ENCODE data around the gene TLE3. TPM values are rescaled to one million over a fixed set of nuclear protein-coding genes. Genes with fewer than 3 reads are reported as not detected.
A peak's percentile ranks its signal among the peaks of the same experiment; 100 is the strongest.
"Not testable (repeated sequence)": the region's sequence is repeated elsewhere in the genome, so short reads cannot be mapped to it uniquely, and the experiment has no call there.

Gene TLE3
- polyA plus RNA-seq (ENCODE audit: insufficient read length in 4 of 4) = 10 to 100 TPM; 30.9 to 51.6 (median 39.8) TPM

- DNase-seq (ENCODE audit: low read depth in 4 of 4, low spot score in 2 of 4) = peak; percentile 91 to 98 (median 93)
These were observed at the start of gene TLE3 for GRCh38 chr15:70097321-70098152. Gene TLE3 (minus strand): TSS chr15:70097917. CDS start chr15:70096798, 1,119 bp downstream.

DNA sequence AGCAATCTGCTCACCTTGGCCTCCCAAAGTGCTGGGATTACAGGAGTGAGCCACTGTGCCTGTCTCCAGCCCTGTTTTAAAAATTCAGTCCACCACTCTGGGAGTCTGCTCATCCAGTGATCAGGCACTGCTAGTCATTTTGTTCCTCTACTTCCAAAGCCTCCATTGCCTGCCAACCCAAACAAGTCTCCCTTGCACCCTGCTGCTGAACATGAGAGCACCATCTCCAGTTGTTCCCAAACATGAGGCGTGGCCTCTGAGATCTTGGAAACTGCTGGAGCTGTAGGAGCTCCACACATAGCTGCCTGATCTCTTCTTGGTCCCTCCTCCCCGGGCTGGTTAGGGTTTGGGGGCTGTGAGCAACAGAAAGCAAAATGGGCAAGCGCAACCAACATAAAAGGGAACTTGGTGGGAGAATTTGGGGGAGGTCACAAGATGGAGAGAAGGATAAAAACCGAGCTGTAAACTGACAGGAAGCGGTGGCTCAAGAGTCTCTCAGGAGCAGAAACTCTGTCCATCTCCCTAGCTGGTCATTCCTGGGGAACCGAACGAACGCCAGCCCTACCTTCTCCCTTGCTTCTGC is 49.6 kb upstream of the TLE3 start:
- no peak for DNase-seq (ENCODE audit: low read depth in 4 of 4, low spot score in 2 of 4)

DNA sequence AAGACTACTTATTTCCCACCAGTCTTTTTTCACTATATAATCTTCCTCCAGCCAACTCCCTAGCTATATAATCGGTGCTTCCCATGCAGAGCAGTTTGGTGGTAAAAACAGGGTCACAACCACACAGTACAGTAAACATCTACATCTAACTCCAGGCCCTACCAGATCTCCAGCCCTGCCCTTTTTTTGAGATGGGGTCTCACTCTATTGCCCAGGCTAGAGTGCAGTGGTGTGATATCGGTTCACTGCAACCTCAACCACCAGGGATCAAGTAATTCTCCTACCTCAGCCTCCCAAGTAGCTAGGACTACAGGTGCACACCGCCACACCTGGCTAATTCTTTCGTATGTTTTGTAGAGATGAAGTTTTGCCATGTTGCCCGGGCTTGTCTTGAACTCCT is 49.1 kb upstream of the TLE3 start:
- DNase-seq (ENCODE audit: low read depth in 4 of 4, low spot score in 2 of 4) = no peak

DNA sequence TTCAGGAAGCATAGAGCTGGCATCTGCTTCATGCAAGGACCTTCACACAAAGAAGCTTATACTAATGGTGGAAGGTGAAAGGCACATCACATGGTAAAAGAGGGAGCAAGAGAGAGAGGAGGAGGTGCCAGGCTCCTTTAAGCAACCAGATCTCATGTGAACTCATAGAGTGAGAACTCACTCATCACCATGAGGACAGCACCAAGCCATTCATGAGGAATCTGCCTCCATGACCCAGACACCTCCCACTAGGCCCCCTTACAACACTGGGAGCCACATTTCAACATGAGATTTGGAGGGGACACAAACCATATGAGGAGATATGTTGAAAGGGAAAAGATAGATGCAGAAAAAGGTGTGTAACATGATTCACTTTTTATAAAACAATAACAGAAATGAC is 48.4 kb upstream of the TLE3 start:
- DNase-seq (ENCODE audit: low read depth in 4 of 4, low spot score in 2 of 4) = no peak

DNA sequence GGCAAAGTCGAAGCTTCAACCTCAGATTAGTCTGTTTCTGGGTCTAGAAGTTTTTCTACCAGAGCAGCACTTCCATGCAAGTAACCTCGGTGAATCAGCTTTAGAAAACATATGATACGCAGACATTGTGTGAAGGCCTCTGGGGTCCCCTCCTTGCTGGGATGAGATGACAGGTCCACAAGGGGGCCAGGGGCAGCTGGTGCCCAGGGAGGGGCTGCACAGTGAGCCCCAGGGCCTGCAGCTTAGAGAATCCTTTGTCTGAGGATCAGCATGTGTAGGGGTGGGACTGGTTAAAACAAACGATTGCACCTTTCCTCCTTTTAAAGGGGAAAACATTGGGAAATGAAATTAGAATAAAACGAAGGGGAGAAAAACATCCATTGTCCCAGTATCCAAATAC is 47.5 kb upstream of the TLE3 start:
- no peak for DNase-seq (ENCODE audit: low read depth in 4 of 4, low spot score in 2 of 4)

DNA sequence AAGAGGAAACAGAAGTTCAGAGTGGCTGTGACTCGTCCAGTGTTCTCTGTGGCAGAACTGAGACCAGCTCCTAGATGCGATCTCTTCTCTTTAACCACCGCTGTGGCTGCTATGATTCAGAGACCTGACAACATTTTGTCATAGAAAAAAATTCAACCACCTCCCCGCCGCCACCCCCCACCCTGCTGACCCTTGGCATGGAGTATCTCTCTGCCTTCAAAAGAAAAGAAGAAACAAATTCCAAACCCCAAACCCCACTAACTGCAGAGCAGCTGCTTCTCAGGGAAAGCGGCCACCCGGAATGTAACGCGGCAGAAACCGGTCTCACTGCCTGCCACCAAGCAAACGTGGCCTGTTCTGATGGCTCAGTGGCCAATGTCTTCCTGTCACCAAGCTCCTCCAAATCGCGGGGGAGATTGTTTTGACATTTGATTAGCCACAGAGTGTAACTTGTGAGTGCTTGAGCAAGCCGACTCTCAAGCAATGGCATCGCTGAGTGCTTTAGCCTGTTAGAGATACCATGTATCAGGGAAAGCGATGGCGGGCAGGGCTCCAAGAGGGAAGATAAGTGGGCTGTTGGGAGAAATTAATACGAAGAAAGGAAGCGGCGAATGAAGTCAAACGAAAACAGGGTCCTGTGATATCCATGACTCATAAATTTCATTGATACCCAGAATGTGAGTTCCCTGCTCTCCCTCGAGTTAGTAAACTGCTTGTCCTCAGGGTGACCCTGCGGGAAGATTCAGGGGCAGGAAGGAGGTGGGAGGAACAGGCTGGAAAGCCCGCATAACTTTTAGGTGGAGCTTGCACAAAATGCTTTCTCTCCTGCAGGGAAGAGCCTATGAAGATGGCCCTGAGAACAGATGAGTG is 44.8 kb upstream of the TLE3 start:
- DNase-seq (ENCODE audit: low read depth in 4 of 4, low spot score in 2 of 4) = no peak

DNA sequence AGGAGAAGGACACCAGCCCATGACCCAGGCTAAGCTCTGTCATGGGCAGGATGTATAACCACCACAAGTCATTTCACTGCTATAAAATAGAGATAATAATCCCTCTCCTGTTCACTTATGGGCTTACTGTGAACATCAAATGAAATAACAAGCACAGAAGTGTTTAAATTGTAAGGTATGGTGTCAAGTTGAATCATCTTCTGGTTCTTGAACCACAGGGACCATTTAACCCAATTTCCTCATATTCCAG is 44.3 kb upstream of the TLE3 start:
- DNase-seq (ENCODE audit: low read depth in 4 of 4, low spot score in 2 of 4) = no peak

DNA sequence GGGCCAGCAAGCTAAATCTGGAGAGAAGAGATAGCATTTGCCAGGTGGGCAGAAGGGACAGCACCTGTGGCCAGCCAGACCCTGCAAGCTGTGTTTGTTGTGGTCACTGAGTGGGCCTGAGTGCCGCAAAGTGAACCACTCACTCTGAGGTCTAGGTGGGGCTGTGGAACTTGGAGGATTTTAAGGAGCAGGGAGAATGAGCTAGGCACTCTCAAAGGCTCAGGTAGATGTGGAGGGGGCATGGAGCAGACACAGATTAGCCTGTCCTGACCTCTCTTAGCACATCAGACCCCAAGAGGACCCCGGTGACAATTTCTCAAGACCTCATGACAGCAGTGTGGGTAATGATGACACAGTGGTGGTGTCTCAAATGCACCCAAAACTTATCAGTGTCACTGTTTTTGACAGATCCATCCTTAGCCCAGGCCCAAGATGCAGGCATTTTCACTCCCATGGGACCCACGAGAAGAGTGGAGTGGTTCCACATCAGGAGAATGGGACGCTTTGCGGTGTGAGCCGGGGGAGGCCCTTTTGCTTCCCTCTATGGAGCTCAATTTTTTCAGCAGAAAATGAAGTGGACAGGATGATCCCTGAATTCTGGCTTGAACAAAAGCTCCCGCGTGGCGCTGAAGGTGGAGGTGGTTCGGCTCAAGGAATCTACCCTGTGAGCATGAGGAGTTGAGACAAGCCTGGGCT is 43.8 kb upstream of the TLE3 start:
- DNase-seq (ENCODE audit: low read depth in 4 of 4, low spot score in 2 of 4) = no peak

DNA sequence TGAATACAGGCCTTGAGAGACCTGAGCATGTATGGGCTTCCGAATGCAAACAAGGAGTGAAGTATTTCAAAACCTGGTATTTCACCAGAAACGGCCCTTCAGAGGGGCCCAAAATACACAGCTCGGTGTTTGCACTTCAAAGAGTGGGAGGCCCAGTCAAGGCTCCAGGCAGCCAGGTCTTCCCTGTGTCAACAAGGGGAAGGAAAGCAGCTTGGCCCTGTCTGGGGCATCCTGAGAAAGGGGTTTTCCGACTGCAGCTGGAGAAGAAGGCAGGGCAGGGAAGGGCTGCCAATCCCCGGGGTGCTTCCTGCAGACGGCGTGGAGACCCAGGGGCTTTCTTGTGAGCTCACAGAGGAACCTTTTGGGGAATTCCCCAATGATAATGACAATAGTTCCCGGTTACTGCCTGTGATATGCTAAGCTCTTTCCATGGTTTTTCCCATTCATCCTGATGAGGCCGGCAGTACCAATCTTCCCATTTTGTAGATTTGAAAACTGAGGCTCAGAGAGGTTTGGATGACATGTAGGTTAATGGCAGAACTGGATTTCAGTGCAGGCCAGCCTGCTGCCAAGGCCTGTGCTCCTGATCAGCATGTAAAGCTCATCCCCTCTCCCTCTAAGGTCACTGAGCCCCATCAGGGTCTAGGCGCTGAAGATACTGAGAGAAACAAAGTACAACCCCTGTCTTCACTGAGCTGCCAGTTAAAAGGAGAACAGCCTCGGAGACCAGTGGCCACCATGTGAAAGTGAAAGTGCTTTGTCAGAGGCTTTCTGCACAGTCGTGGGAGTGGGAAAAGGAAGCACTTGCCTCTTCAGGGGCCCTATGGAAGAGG is 43.0 kb upstream of the TLE3 start:
- no peak for DNase-seq (ENCODE audit: low read depth in 4 of 4, low spot score in 2 of 4)

DNA sequence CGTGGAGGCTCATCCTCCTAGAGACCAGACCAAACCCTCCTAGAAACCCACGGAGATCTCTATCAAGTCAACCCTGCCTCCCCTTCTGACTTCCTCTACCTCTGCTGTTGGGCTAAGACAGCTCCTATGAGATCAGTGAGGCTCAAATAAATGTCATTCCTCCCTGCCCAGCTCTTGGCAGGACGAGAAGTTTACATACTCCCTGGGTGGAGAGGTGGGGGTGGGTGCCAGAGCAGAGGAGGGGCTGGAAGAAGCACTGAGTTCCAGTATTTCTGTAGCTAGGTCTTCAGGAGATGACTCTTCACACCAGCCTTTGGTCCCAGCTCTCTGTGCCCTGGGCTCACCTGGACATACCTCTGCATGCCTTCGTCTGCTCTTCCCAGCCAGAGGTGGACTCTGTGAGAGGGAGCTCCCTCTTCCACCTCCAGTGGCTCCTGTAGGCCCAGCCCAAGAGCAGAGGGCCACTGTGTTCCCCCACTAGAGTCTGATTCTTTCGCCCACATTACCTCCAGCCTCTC is 42.4 kb upstream of the TLE3 start:
- no peak for DNase-seq (ENCODE audit: low read depth in 4 of 4, low spot score in 2 of 4)

DNA sequence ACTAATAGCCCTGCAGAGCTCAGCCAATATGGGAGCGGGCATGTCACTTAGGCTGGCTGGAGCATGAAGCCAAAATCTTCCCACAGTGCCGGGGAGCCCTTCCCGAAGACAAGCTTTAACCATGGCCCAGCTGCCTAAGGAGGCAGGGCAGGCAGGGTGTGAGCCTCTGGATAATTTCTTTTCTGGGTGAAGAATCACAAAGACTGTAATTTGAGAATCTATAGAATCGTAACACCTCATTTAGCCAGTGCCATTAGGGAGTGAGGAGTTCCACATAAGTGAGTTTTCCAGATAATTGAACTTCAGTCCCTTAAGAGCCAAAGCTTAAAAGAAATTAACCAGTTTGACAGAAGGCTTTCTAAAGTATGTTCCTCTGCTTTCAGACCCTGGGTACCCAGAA is 40.2 kb upstream of the TLE3 start:
- no peak for DNase-seq (ENCODE audit: low read depth in 4 of 4, low spot score in 2 of 4)

- not testable (repeated sequence) for DNase-seq (ENCODE audit: low read depth in 4 of 4, low spot score in 2 of 4)
These were observed 39.3 kb upstream of the TLE3 start for GRCh38 chr15:70137021-70137420.

DNA sequence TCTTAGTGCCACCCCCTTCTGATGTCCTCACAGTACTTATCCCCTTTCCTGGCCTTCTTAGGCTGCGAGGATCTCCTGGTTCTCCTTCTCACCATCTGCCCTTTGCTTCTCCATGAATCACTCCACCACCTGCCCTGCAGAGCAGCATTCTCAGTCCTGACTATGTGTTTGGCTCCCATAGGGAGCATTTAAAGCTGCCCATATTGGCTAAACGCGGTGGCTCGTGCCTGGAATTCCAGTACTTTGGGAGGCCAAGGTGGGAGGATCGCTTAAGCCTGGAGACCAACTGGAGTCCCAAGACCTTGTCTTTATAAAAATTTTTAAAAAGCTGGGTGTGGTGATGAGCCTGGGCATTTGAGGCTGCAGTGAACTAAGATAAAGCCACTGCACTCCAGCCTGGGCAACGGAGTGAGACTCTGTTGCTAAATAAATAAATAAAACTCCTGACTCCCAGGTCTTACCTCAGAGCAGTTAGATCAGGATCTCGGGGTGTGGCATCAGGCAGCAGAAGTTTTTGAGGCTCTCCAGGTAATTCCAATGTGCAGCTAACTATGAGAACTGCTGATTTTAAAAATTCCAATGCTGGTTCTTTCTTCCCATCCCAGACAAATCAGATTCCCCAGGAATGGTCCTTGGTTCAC is 36.2 kb upstream of the TLE3 start:
- no peak for DNase-seq (ENCODE audit: low read depth in 4 of 4, low spot score in 2 of 4)

DNA sequence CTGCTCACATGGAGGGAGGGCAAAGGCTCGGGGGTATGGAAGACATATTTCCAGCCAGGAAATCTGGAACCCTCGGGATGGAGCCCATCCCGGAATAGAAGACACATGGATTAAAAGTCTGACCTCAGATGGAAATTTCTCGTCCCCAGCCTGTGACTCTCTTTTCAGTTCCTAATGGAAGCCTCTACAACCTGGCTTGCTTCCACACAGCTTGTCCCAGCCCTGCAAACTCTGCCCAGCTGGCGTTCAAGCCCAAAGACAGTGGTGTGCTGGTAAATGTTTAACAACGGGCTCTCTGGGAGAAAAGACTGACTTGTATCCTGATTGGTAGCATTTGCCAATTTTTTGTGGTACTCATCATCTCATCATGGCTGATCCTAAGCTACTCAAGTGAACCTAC is 35.6 kb upstream of the TLE3 start:
- no peak for DNase-seq (ENCODE audit: low read depth in 4 of 4, low spot score in 2 of 4)

- DNase-seq (ENCODE audit: low read depth in 4 of 4, low spot score in 2 of 4) = no peak
These were observed 34.9 kb upstream of the TLE3 start for GRCh38 chr15:70132571-70132970.

DNA sequence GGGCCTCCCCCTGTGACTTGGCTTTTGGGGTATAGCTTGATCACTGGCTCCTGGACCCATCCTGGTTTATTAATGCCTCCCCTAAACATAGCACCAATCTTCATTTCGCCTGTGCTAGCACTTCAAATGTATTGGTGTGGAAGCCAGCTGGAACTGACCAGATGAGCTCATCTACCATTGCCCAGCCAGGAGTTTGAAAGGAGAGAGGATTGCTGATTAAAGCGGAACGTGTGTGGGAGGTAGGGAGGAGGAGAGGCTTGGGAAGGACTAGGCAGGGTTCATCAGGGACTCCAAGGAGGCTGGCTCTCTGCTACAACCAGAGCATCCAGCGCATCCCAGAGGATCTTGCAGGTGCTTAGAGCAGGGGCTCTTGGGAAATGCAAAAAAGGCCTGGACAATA is 34.4 kb upstream of the TLE3 start:
- DNase-seq (ENCODE audit: low read depth in 4 of 4, low spot score in 2 of 4) = no peak

DNA sequence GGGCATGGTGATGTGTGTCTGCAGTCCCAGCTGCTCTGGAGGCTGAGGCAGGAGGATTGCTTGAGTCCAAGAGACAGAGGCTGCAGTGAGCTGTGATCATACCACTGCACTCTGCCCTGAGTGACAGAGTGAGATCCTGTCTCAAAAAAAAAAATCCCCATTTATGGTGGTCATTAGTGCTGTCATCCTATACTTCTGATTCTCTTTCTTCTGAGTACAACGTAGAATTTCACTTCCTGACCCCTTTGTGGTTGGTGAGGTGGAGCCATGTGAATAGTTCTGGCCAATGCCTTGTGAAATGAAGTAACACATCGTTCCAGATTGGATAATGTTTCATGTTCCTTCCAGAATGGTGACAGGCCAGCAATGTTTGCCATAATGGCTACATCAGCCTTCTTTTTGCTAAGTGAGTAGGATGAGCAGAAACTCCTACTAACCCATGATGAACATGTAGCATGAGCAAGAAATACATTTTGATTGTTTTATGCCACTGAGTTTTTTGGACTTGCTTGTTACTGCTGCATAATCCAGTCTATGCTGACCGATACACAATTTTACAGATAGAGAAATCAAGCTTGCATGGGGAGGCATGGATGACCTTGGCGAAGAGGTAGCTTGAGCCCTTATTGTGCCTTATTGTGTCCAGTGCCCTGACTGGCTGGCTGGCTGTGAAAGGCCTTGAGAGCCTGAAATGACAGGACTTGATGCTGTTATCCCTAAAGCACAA is 30.9 kb upstream of the TLE3 start:
- DNase-seq (ENCODE audit: low read depth in 4 of 4, low spot score in 2 of 4) = no peak

- DNase-seq (ENCODE audit: low read depth in 4 of 4, low spot score in 2 of 4) = no peak
These were observed 30.2 kb upstream of the TLE3 start for GRCh38 chr15:70127770-70128413.

Data from left renal cortex interstitium (tissue), 4 donors.